GM21619 (cell line): ENCODE results near the gene CHCHD5.

Source experiments
- ATAC-seq: cut with Tn5 transposase; IDR thresholded peaks from one replicate; pipeline ENCODE4 v1.9.1; 2021; ENCODE audit not compliant: unreplicated experiment

The CHCHD5 gene

DNA sequence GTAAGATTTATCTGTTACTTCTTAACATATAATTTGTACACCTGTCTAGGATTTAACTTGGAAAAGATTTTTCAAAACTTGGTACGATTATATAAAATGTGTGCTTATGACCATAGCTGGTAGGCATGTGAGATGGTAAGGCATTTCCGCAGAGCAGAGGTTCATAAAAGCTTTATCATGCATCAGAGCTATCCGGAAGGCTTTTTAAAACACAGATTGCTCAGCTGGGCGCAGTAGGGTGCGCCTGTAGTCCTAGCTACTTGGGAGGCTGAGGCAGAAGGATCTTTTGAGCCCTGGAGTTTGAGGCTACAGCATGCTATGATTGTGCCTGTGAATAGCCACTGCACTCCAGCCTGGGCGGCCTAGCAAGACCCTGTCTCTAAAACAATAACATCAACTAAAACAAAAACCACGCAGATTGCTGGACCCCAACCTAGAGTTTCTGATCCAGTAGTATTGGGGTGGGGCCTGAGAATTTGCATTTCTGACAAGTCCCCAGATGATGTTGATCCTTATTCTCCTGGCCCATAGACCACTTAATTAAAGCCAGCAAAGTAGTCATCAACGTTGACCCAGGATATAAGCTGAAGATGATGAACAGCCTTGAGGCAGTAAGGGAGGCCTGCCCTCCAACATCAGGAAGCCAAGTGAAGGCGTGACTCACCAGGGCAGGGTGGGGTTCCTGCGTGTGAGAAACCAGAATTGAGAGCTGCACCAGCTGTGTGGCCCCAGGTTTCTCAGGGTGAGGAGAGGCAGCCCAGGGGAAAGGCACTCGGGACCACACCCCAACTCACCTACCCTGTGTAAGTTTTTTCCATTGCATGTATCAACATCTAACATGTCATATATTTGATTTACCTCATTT lies 39.7 kb downstream of the CHCHD5 start:
- ATAC-seq: peak; percentile 73

DNA sequence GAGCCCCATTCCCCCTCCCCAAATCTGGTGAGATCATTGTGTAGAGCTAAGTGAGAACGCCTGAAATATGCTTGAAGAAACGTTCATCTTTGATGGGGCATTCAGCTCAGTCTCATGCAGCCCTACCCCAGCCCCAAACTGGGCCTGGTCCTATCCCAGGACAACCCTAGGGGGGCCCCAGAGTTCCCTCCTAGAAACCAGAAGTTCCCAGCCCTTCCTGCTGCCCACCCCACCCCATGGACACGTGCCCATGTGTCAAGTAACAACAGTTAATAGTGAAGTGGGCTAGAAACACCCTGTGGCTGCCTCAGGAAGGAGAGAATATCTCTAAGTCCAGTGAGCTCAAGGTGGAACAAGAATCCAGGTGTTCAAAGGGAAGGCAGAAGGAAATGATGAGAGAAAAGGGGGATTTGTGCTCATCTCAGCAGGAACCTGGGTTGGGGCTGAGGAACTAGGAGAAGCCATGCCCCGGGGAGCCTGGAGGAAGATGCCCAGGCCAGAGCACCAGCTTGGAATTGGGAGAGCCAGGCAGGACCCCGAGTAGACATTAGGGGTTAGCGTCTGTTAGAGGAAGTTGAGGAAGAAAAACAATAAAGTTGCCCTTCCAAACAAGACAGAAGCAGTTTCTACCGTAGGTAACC lies 41.2 kb downstream of the CHCHD5 start:
- no peak for ATAC-seq

DNA sequence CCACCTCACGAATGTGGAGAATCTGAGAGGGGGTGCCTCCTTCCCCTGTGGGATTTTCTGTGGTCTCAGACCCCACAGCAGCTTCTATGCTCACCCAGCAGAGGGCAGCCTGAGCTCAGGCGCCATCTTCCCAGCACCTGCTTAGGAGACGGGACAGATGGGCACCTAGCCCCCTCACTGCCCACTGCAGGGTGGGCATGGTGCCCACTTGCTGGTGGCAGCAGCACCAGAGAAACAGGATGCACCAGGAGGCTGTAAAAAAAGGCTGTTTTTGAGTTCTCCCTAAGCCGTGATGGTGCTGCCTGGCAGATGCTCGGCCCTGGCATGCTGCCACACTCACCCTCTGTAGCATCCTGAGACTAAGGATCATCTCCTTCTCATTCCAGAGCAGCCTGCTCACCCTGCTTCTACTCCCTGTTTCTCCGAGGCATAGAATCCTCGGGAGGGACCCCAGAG lies 42.2 kb downstream of the CHCHD5 start:
- no peak for ATAC-seq

DNA sequence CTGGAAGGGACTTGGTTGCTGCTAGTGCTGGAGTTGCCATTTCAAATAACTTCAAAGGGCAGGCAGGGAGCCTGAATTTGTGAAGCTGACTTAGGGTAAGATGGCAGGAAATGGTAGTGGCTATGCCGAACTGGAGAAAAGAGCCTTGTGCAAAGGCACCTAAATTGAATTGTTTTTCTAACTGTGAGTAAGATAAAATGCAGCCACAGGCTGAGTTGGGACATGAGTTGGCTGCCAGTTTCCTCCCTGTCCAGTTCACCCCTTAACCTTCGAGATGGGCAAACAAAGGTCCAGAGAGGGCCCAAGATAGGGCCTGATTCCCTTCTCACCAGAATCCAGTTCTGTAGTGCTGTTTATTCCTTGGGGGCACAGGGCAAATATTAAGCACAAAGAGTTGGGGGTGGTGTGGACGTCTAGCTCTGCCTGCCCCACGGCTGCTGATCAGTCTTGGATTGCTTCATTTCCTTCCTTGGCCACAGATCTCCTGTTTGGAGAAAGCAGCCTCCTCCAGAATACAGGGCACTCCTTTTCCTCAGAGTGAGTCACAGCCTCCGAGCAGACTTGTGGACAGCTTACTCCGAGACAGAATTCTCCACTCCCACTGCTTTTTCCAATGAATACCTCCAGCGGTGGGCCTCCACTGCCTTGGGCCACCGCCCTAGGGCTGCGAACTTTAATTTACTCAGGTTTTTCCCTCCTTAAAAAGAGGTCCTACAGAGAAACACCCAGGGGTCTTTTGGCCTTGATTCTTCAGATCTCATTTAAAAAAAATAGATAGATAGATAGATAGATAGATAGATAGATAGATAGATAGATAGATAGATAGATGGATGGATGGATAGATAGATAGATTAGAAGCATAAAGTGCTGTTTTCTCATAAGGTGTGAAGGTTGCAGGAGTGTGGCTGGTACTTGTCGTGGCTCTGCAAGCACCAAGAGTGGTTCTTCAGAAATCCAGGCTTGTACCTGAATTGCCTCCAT lies 42.9 kb downstream of the CHCHD5 start:
- ATAC-seq: no peak

DNA sequence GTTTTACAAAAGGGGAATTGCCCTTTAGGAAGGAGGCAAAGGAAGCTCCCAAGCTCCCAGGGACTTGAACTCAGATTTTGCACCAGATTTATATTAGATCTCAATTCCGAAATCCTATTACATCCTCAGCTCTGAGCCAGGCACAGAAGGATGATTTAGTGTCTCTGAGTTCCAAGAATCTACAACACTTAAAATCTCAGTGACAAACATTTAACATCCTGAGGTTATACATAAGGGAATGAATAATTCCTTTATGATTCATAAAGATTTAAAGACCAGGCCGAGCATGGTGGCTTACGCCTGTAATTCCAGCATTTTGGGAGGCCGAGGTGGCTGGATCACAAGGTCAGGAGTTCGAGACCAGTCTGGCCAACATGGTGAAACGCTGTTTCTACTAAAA lies 44.8 kb downstream of the CHCHD5 start:
- no peak for ATAC-seq

DNA sequence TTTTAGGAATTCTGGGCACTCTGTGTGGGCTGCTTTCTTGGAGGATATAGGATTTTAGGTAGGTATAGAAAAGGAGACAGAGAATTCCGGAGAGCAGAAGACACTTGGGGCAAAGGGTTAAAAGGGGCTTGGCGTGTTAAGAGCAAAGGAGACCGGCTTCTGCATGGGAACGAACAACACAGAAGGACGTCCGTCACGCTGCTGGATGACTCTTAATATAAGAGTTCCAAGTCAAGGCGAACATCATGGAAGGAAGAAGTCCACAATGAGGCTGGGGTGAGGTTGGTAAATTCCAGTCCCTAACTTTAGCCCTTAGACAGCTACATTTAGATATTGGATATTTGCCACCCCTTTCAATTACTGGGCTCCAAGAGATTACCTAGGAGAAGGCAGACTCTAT lies 45.4 kb downstream of the CHCHD5 start:
- no peak for ATAC-seq

DNA sequence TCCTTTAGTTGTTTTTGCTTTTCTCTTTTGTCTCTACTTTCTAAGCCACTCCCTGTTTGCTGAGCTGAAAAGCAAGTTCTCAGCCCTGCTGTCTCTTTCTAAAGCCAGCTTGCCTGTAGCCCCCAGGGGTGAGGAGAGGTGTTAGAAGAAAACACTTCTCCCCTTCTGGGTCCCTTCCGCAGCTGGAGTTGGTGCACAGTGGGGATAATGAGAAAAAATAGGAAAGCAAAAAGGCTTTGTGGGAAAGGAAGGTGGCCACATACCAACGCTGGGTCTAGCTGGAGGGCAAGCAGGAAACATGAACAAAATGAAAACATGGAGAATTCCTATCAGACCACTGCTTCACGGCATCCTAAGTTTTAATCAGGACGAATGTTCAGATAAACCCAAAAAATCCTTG lies 45.9 kb downstream of the CHCHD5 start:
- no peak for ATAC-seq

DNA sequence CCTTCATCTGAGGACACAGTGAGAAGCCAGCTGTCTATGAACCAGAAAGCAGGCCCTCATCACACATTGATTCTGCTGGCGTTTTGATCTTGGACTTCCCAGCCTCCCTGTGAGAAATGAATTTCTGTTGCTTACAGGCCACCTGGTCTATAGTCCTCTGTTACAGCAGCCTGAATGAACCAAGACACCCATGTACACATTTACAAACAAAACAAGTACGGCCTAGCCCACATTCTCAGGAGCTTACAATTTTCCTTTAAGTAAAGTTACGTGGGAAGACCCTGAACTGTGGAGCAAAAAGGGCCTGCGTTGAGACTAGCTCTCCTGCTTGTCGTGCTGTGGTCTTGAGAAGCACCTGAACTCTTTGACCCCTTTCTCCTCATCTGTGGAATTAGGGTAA lies 49.3 kb downstream of the CHCHD5 start:
- ATAC-seq: no peak

DNA sequence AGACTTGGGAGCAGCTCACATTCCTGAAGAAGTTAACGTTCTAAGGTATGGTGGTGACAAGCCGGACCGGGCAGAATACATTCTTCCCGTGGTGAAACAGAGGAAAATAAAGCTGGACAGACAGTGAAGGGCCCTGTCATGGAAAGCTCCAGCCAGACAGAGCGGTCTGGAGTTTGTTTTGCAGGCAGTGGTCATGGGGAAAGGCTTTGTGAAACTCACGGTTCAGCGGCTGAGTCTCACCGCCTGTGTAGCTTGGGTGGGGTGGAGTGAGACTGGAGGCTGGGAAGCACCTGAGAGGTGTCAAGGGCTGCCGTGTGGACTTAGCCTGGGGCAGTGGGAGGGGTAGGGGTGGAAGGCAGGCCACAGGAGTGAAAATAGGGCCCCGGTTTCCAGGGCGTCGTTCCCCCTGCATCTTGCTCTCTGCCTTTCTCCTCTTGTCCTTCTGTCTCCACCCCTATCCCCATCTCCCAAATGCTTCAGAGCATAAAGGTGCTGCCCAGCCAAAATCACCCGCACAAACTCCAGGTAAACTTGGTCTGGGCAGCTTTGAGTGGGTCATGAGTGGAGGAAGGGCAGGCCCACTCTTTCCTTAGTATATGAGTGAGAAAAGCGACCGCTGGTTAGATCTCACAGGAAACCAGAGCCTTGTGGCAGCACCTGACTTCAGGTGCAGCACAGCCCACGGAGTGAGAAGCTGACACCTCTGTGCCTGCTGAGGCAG lies 49.9 kb downstream of the CHCHD5 start:
- ATAC-seq: no peak

DNA sequence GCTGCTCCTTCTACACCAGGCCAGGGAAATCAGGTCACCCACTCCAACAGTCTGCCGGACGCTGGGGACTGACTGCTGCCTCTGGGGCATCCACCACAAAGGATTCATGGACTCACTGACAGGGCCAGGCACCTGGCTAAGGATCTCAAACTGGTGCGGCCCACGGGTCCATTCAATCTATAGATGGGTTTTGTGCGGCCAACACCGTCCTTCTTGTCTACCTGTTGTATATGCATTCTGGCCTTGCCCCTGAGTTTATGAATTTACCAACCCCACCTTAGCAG lies 50.4 kb downstream of the CHCHD5 start:
- no peak for ATAC-seq

DNA sequence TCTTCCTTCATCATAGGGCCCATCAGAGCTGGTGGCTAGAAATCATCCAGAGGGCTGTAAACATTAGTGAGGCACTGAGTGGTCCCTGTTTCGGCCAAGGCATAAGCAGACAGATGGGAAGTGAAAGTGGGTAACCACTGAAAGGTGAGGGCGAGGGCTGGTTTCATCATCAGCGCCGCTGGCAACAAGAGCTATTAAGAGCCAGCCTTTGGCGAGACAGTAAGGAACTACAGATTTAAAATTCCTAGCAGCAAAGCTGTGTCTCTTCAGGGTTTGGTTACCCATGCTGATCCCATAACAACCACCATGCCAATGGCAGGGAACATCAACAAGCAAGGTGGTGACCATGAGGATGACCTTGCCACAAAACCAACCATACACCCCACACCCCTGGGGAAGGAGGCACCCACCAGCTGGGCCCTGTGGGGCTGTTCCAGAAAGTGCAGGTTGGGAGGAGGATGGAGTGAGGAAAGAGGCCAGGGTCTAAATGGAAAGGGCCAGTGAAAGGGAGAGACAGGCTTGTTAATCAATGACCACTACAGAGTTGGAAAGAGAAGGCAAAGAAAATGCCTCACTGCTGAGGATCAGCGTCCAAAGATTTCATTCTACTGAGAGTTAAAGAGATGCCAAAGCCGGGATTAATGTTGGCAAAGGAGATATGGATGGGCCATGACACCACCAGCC lies 52.3 kb downstream of the CHCHD5 start:
- ATAC-seq: peak; percentile 75

DNA sequence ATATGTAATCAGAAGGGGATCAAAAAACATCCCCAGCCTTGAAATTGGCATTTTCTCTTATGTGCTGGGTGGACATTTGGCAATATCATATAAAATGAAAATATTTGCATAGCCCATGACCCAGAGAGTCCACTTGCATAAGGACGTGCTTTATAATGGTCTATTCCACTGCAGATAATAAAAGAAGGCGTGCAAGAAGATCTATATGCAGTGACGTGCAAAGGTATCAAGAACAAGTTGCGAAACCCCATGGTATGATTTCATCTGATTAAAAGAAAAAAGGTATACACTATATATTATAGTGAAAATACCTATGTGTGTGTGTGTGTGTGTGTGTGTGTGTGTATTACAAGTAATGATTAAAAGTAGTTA lies 52.9 kb downstream of the CHCHD5 start:
- no peak for ATAC-seq
